Iris pigment epithelial cell (primary cell): ENCODE data around the gene TM2D1.
"Not testable (repeated sequence)": the region's sequence is repeated elsewhere in the genome, so short reads cannot be mapped to it uniquely, and the experiment has no call there.

Experiments used
- DNase-seq: peaks from one replicate; pipeline ENCODE4 v3.0.0-alpha.2; 2011; ENCODE audit warnings: low read depth

The TM2D1 gene

GRCh38 chr1:61718996-61719663 is 5.8 kb downstream of the TM2D1 start:
- DNase-seq = not testable (repeated sequence)

GRCh38 chr1:61711969-61712368 is 13.0 kb downstream of the TM2D1 start:
- DNase-seq = no peak

- DNase-seq = peak; percentile 81
These were observed 13.7 kb downstream of the TM2D1 start for GRCh38 chr1:61711257-61711656.

- no peak for DNase-seq
These were observed 15.0 kb downstream of the TM2D1 start for GRCh38 chr1:61709908-61710289.

- peak; percentile 66 for DNase-seq
These were observed 15.7 kb downstream of the TM2D1 start for GRCh38 chr1:61708953-61709907.

GRCh38 chr1:61699911-61700851 is 24.8 kb downstream of the TM2D1 start:
- peak; percentile 38 for DNase-seq

GRCh38 chr1:61692155-61692800 is 32.7 kb downstream of the TM2D1 start:
- DNase-seq = peak; percentile 71

- DNase-seq = no peak
These were observed 37.0 kb downstream of the TM2D1 start for GRCh38 chr1:61687901-61688300.

- DNase-seq = no peak
These were observed 42.0 kb downstream of the TM2D1 start for GRCh38 chr1:61682891-61683290.

- no peak for DNase-seq
These were observed 44.4 kb downstream of the TM2D1 start for GRCh38 chr1:61680500-61680899.

GRCh38 chr1:61676881-61677280 is 48.1 kb downstream of the TM2D1 start:
- DNase-seq = not testable (repeated sequence)

GRCh38 chr1:61674221-61674620 is 50.7 kb downstream of the TM2D1 start:
- peak; percentile 76 for DNase-seq

- DNase-seq = no peak
These were observed 52.6 kb downstream of the TM2D1 start for GRCh38 chr1:61672376-61672775.

GRCh38 chr1:61670445-61670844 is 54.5 kb downstream of the TM2D1 start:
- no peak for DNase-seq

GRCh38 chr1:61670016-61670415 is 54.9 kb downstream of the TM2D1 start:
- DNase-seq = no peak

GRCh38 chr1:61659061-61659460 is 65.9 kb downstream of the TM2D1 start:
- DNase-seq = no peak

GRCh38 chr1:61655453-61655852 is 69.5 kb downstream of the TM2D1 start:
- no peak for DNase-seq

- DNase-seq = no peak
These were observed 70.9 kb downstream of the TM2D1 start for GRCh38 chr1:61654067-61654466.

GRCh38 chr1:61648983-61649742 is 75.8 kb downstream of the TM2D1 start:
- no peak for DNase-seq

- no peak for DNase-seq
These were observed 77.8 kb downstream of the TM2D1 start for GRCh38 chr1:61647142-61647541.

GRCh38 chr1:61645476-61645875 is 79.5 kb downstream of the TM2D1 start:
- DNase-seq = no peak
